ENCODE results near the gene RCSD1.
"Not testable (repeated sequence)": the region's sequence is repeated elsewhere in the genome, so short reads cannot be mapped to it uniquely, and the experiment has no call there.

The RCSD1 gene

DNA sequence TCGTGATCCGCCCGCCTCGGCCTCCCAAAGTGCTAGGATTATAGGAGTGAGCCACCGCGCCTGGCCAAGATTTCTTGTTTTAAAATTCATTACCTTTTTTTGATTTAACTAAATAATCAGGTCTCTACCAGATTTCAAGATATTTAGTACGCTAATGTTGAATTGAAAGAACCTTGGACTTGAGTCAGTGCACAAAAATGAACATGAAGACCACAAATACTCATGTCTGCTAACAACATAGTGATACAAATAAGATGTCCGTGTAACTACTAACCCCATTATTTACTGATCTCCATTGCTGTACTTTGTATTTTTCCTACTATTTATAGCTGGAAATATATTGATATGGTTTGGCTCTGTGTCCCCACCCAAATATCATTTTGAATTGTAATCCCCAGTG lies 108.1 kb downstream of the RCSD1 start:
- Histone ChIP-seq H4K91ac (ENCODE audit: low read length) (no peak overlapping the region), H3K4ac (ENCODE audit: low read depth in 1 of 2, low read length in 2 of 2) (no peak overlapping the region), H2BK12ac (ENCODE audit: low read length in 2 of 2) (no peak overlapping the region), H2AFZ (ENCODE audit: low read depth, low read length) (no peak overlapping the region), H3K4me1 (ENCODE audit: control insufficient read depth, insufficient read depth, low read depth, low read length) (peaks cover 4% of the 10 kb centered on the region), H3K27ac (ENCODE audit: low read length, poor library complexity, severe bottlenecking) (no peak overlapping the region), H3K4me2 (ENCODE audit: low read length, poor library complexity, severe bottlenecking) (no peak overlapping the region), H3K27me3 (ENCODE audit: control insufficient read depth in 1 of 2, insufficient read depth in 1 of 2, low read length in 2 of 2) (no peaks in the 10 kb centered on the region), H3K4me3 (ENCODE audit: insufficient read depth in 1 of 2, low read depth in 1 of 2, low read length in 2 of 2) (no peak overlapping the region), H2AK5ac (ENCODE audit: low read length, severe bottlenecking) (no peak overlapping the region), H4K8ac (ENCODE audit: low read length) (no peak overlapping the region), H3K18ac (ENCODE audit: low read depth in 1 of 2, low read length in 2 of 2) (no peak overlapping the region), H3K9me3 (ENCODE audit: control insufficient read depth, low read length) (no peaks in the 10 kb centered on the region), H3K79me1 (replicated peaks; ENCODE audit: low read length, poor library complexity, severe bottlenecking) (peaks cover 2% of the 10 kb centered on the region), H3K14ac (ENCODE audit: low read length in 2 of 2) (no peak overlapping the region), H2BK5ac (ENCODE audit: low read depth, low read length, poor library complexity, severe bottlenecking) (no peak overlapping the region), H2BK15ac (ENCODE audit: low read depth, poor library complexity, severe bottlenecking) (no peak overlapping the region), H2BK120ac (ENCODE audit: low read depth, low read length) (no peak overlapping the region), H3K36me3 (ENCODE audit: control insufficient read depth in 1 of 2, insufficient read depth in 2 of 2, low read depth in 1 of 2, low read length in 2 of 2) (peaks cover 8 to 11% of the 10 kb centered on the region in 2 experiments), H3K23ac (ENCODE audit: low read length in 2 of 2) (no peak overlapping the region), H3K9ac (ENCODE audit: low read length) (no peak overlapping the region)
- no peak for DNase-seq
- 97% methylated on average over 5 of the region's 8 CpGs for WGBS

DNA sequence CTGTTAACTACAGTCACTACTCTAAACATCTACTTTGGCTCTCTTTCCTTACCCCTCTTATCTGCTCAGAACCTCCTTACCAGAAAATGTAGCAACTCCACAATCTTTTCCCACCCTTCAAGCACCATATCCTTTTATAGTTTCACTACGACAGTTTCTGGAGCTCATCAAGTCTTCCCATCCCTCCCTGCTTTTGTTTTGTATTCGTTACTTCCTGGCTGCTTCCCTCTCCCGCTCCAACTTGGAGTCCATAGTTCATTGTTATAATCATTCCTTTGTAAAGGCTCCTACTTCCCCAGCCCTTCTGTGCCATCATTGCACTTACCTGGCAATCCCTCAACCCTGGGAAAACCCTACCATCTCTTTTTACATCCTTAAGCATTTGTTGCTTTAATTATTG lies 109.7 kb downstream of the RCSD1 start:
- no peak overlapping the region for H3K9ac ChIP-seq (ENCODE audit: low read length)
- H2AFZ ChIP-seq (ENCODE audit: low read depth, low read length): no peak overlapping the region
- peaks cover 4 to 6% of the 10 kb centered on the region in 2 experiments for H3K36me3 ChIP-seq (ENCODE audit: control insufficient read depth in 1 of 2, insufficient read depth in 2 of 2, low read depth in 1 of 2, low read length in 2 of 2)
- no peaks in the 10 kb centered on the region for H3K9me3 ChIP-seq (ENCODE audit: control insufficient read depth, low read length)
- H2BK120ac ChIP-seq (ENCODE audit: low read depth, low read length): no peak overlapping the region
- H3K14ac ChIP-seq (ENCODE audit: low read length in 2 of 2): no peak overlapping the region
- H3K27me3 ChIP-seq (ENCODE audit: control insufficient read depth in 1 of 2, insufficient read depth in 1 of 2, low read length in 2 of 2): no peaks in the 10 kb centered on the region
- H4K8ac ChIP-seq (ENCODE audit: low read length): no peak overlapping the region
- no peak overlapping the region for H3K4ac ChIP-seq (ENCODE audit: low read depth in 1 of 2, low read length in 2 of 2)
- H3K23ac ChIP-seq (ENCODE audit: low read length in 2 of 2): no peak overlapping the region
- H2AK5ac ChIP-seq (ENCODE audit: low read length, severe bottlenecking): no peak overlapping the region
- H2BK15ac ChIP-seq (ENCODE audit: low read depth, poor library complexity, severe bottlenecking): no peak overlapping the region
- no peak overlapping the region for H3K27ac ChIP-seq (ENCODE audit: low read length, poor library complexity, severe bottlenecking)
- 66% methylated on average over 3 of the region's 3 CpGs for WGBS
- no peak overlapping the region for H3K18ac ChIP-seq (ENCODE audit: low read depth in 1 of 2, low read length in 2 of 2)
- no peak overlapping the region for H2BK5ac ChIP-seq (ENCODE audit: low read depth, low read length, poor library complexity, severe bottlenecking)
- peaks cover 4% of the 10 kb centered on the region for H3K4me1 ChIP-seq (ENCODE audit: control insufficient read depth, insufficient read depth, low read depth, low read length)
- no peak overlapping the region for H3K4me2 ChIP-seq (ENCODE audit: low read length, poor library complexity, severe bottlenecking)
- no peak overlapping the region for H3K4me3 ChIP-seq (ENCODE audit: insufficient read depth in 1 of 2, low read depth in 1 of 2, low read length in 2 of 2)
- no peak for DNase-seq
- H4K91ac ChIP-seq (ENCODE audit: low read length): no peak overlapping the region
- H2BK12ac ChIP-seq (ENCODE audit: low read length in 2 of 2): no peak overlapping the region
- peaks cover 2% of the 10 kb centered on the region for H3K79me1 ChIP-seq (replicated peaks; ENCODE audit: low read length, poor library complexity, severe bottlenecking)

DNA sequence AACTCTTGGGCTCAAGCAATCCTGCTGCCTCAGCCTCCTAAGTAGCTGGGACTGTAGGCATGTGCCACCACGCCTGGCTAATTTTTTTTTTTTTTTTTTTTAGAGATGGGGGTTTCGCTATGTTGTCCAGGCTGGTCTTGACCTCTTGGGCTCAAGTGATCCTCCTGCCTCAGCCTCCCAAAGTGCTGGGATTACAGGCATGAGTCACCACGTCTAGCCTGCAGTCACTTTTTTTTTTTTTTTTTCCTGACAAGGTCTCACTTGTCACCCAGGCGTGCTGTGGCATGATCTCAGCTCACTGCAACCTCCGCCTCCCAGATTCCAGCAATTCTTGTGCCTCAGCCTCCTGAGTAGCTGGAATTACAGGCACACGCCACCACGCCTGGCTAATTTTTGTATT lies 111.1 kb downstream of the RCSD1 start:
- 92% methylated on average over 7 of the region's 7 CpGs for WGBS

DNA sequence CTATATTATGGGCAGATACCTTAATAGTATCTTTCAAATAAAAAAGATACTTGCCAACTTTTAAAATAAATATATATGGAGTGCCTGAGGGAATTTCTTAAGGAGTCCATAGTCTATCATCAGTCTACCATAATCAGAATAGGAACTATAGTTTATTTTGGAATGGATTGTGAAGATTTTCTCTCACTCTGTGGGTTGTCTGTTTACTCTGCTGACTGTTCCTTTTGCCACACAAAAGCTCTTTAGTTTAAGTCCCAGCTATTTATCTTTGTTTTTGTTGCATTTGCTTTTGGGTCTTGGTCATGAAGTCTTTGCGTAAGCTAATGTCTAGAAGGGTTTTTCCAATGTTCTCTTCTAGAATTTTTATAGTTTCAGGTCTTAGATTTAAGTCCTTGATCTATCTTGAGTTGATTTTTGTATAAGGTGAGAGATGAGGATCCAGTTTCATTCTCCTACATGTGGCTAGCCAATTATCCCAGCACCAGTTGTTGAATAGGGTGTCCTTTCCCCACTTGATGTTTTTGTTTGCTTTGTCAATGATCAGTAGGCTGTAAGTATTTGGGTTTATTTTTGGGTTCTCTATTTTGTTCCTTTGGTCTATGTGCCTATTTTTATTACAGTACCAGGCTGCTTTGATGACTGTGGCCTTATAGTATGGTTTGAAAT lies 112.5 kb downstream of the RCSD1 start:
- H3K9me3 ChIP-seq (ENCODE audit: control insufficient read depth, low read length); H2BK15ac ChIP-seq (ENCODE audit: low read depth, poor library complexity, severe bottlenecking); H3K4me2 ChIP-seq (ENCODE audit: low read length, poor library complexity, severe bottlenecking); H3K27me3 ChIP-seq (ENCODE audit: control insufficient read depth in 1 of 2, insufficient read depth in 1 of 2, low read length in 2 of 2); H3K14ac ChIP-seq (ENCODE audit: low read length in 2 of 2); H3K79me1 ChIP-seq (replicated peaks; ENCODE audit: low read length, poor library complexity, severe bottlenecking); H2BK12ac ChIP-seq (ENCODE audit: low read length in 2 of 2); H3K23ac ChIP-seq (ENCODE audit: low read length in 2 of 2); H3K4ac ChIP-seq (ENCODE audit: low read depth in 1 of 2, low read length in 2 of 2); H4K8ac ChIP-seq (ENCODE audit: low read length); H3K4me1 ChIP-seq (ENCODE audit: control insufficient read depth, insufficient read depth, low read depth, low read length); H3K4me3 ChIP-seq (ENCODE audit: insufficient read depth in 1 of 2, low read depth in 1 of 2, low read length in 2 of 2); H4K91ac ChIP-seq (ENCODE audit: low read length); H2AK5ac ChIP-seq (ENCODE audit: low read length, severe bottlenecking); H2BK120ac ChIP-seq (ENCODE audit: low read depth, low read length); H3K18ac ChIP-seq (ENCODE audit: low read depth in 1 of 2, low read length in 2 of 2); H2AFZ ChIP-seq (ENCODE audit: low read depth, low read length); H3K36me3 ChIP-seq (ENCODE audit: control insufficient read depth in 1 of 2, insufficient read depth in 2 of 2, low read depth in 1 of 2, low read length in 2 of 2); H3K27ac ChIP-seq (ENCODE audit: low read length, poor library complexity, severe bottlenecking); H3K9ac ChIP-seq (ENCODE audit: low read length); H2BK5ac ChIP-seq (ENCODE audit: low read depth, low read length, poor library complexity, severe bottlenecking): not testable (repeated sequence)
- WGBS: 88% methylated on average over 1 of the region's 1 CpG
- peak; percentile 43 for DNase-seq

More for the DNA sequence above, 111.1 kb downstream of the RCSD1 start:
- H3K4ac ChIP-seq (ENCODE audit: low read depth in 1 of 2, low read length in 2 of 2); H2AFZ ChIP-seq (ENCODE audit: low read depth, low read length); H3K4me2 ChIP-seq (ENCODE audit: low read length, poor library complexity, severe bottlenecking); H3K27me3 ChIP-seq (ENCODE audit: control insufficient read depth in 1 of 2, insufficient read depth in 1 of 2, low read length in 2 of 2); DNase-seq; H3K79me1 ChIP-seq (replicated peaks; ENCODE audit: low read length, poor library complexity, severe bottlenecking); H3K9ac ChIP-seq (ENCODE audit: low read length); H4K91ac ChIP-seq (ENCODE audit: low read length); H2AK5ac ChIP-seq (ENCODE audit: low read length, severe bottlenecking); H3K9me3 ChIP-seq (ENCODE audit: control insufficient read depth, low read length); H2BK12ac ChIP-seq (ENCODE audit: low read length in 2 of 2); H3K36me3 ChIP-seq (ENCODE audit: control insufficient read depth in 1 of 2, insufficient read depth in 2 of 2, low read depth in 1 of 2, low read length in 2 of 2); H3K4me3 ChIP-seq (ENCODE audit: insufficient read depth in 1 of 2, low read depth in 1 of 2, low read length in 2 of 2); H2BK120ac ChIP-seq (ENCODE audit: low read depth, low read length); H4K8ac ChIP-seq (ENCODE audit: low read length); H3K23ac ChIP-seq (ENCODE audit: low read length in 2 of 2); H3K18ac ChIP-seq (ENCODE audit: low read depth in 1 of 2, low read length in 2 of 2); H2BK15ac ChIP-seq (ENCODE audit: low read depth, poor library complexity, severe bottlenecking); H3K27ac ChIP-seq (ENCODE audit: low read length, poor library complexity, severe bottlenecking); H2BK5ac ChIP-seq (ENCODE audit: low read depth, low read length, poor library complexity, severe bottlenecking); H3K14ac ChIP-seq (ENCODE audit: low read length in 2 of 2); H3K4me1 ChIP-seq (ENCODE audit: control insufficient read depth, insufficient read depth, low read depth, low read length): not testable (repeated sequence)

Data from mesenchymal stem cell (in vitro differentiated cells and primary cell).